ENCODE measurements around the gene C1QB. TPM values are rescaled to one million over a fixed set of nuclear protein-coding genes. Genes with fewer than 3 reads are reported as not detected.

The C1QB gene
- polyA plus RNA-seq, 1 donor: 73.0 TPM

GRCh38 chr1:22615886-22616285, 37.1 kb upstream of the C1QB start:
- no CpG with 5 or more reads among the region's 2 CpGs for WGBS (ENCODE audit: insufficient coverage, low lambda C conversion rate)

GRCh38 chr1:22616571-22616970, 36.5 kb upstream of the C1QB start:
- H3K4me3 ChIP-seq (ENCODE audit: low read length): no peak overlapping the region
- H3K9me3 ChIP-seq (ENCODE audit: control insufficient read depth, low read depth, low read length): no peaks in the 10 kb centered on the region
- no peaks in the 10 kb centered on the region for H3K4me1 ChIP-seq (ENCODE audit: control insufficient read depth, insufficient read depth, low read length)
- H3K27ac ChIP-seq (ENCODE audit: low read length): no peak overlapping the region
- H3K27me3 ChIP-seq (ENCODE audit: control insufficient read depth, insufficient read depth, low read length): peaks cover 42% of the 10 kb centered on the region
- DNase-seq: no peak
- H3K36me3 ChIP-seq (ENCODE audit: control insufficient read depth, insufficient read depth, low read length): no peaks in the 10 kb centered on the region
- no CpG with 5 or more reads among the region's 11 CpGs for WGBS (ENCODE audit: insufficient coverage, low lambda C conversion rate)

More at GRCh38 chr1:22615886-22616285, 37.1 kb upstream of the C1QB start:
- H3K27ac ChIP-seq (ENCODE audit: low read length): no peak overlapping the region
- H3K9me3 ChIP-seq (ENCODE audit: control insufficient read depth, low read depth, low read length): no peaks in the 10 kb centered on the region
- H3K36me3 ChIP-seq (ENCODE audit: control insufficient read depth, insufficient read depth, low read length): no peaks in the 10 kb centered on the region
- H3K4me3 ChIP-seq (ENCODE audit: low read length): no peak overlapping the region
- no peaks in the 10 kb centered on the region for H3K4me1 ChIP-seq (ENCODE audit: control insufficient read depth, insufficient read depth, low read length)
- no peak for DNase-seq
- peaks cover 42% of the 10 kb centered on the region for H3K27me3 ChIP-seq (ENCODE audit: control insufficient read depth, insufficient read depth, low read length)

- Histone ChIP-seq H3K4me1 (ENCODE audit: control insufficient read depth, insufficient read depth, low read length) (no peaks in the 10 kb centered on the region), H3K4me3 (ENCODE audit: low read length) (no peak overlapping the region), H3K9me3 (ENCODE audit: control insufficient read depth, low read depth, low read length) (no peaks in the 10 kb centered on the region), H3K27me3 (ENCODE audit: control insufficient read depth, insufficient read depth, low read length) (peaks cover 46% of the 10 kb centered on the region), H3K27ac (ENCODE audit: low read length) (no peak overlapping the region), H3K36me3 (ENCODE audit: control insufficient read depth, insufficient read depth, low read length) (no peaks in the 10 kb centered on the region)
- DNase-seq: no peak
- WGBS (ENCODE audit: insufficient coverage, low lambda C conversion rate): no CpG with 5 or more reads among the region's 16 CpGs
These were observed 35.0 kb upstream of the C1QB start for GRCh38 chr1:22618056-22618455.

- no peaks in the 10 kb centered on the region for H3K4me1 ChIP-seq (ENCODE audit: control insufficient read depth, insufficient read depth, low read length)
- no peak overlapping the region for H3K27ac ChIP-seq (ENCODE audit: low read length)
- H3K36me3 ChIP-seq (ENCODE audit: control insufficient read depth, insufficient read depth, low read length): no peaks in the 10 kb centered on the region
- H3K9me3 ChIP-seq (ENCODE audit: control insufficient read depth, low read depth, low read length): no peaks in the 10 kb centered on the region
- peaks cover 46% of the 10 kb centered on the region for H3K27me3 ChIP-seq (ENCODE audit: control insufficient read depth, insufficient read depth, low read length)
- no peak for DNase-seq
- no CpG with 5 or more reads among the region's 7 CpGs for WGBS (ENCODE audit: insufficient coverage, low lambda C conversion rate)
- H3K4me3 ChIP-seq (ENCODE audit: low read length): no peak overlapping the region
These were observed 33.8 kb upstream of the C1QB start for GRCh38 chr1:22619252-22619651.

GRCh38 chr1:22619798-22620197, 33.2 kb upstream of the C1QB start:
- Histone ChIP-seq H3K27me3 (ENCODE audit: control insufficient read depth, insufficient read depth, low read length) (peaks cover 44% of the 10 kb centered on the region), H3K9me3 (ENCODE audit: control insufficient read depth, low read depth, low read length) (no peaks in the 10 kb centered on the region)
- no peak for DNase-seq

GRCh38 chr1:22621761-22622160, 31.3 kb upstream of the C1QB start:
- whole genome bisulfite sequencing (ENCODE audit: insufficient coverage, low lambda C conversion rate): no CpG with 5 or more reads among the region's 4 CpGs
- H3K27me3 ChIP-seq (ENCODE audit: control insufficient read depth, insufficient read depth, low read length): peaks cover 47% of the 10 kb centered on the region
- no peak for DNase-seq

More at GRCh38 chr1:22619798-22620197, 33.2 kb upstream of the C1QB start:
- WGBS (ENCODE audit: insufficient coverage, low lambda C conversion rate): no CpG with 5 or more reads among the region's 12 CpGs
- H3K4me3 ChIP-seq (ENCODE audit: low read length): no peak overlapping the region
- H3K4me1 ChIP-seq (ENCODE audit: control insufficient read depth, insufficient read depth, low read length): no peaks in the 10 kb centered on the region
- H3K36me3 ChIP-seq (ENCODE audit: control insufficient read depth, insufficient read depth, low read length): no peaks in the 10 kb centered on the region
- no peak overlapping the region for H3K27ac ChIP-seq (ENCODE audit: low read length)

GRCh38 chr1:22625262-22625925, 27.6 kb upstream of the C1QB start:
- Histone ChIP-seq H3K36me3 (ENCODE audit: control insufficient read depth, insufficient read depth, low read length) (no peaks in the 10 kb centered on the region), H3K9me3 (ENCODE audit: control insufficient read depth, low read depth, low read length) (no peaks in the 10 kb centered on the region), H3K4me1 (ENCODE audit: control insufficient read depth, insufficient read depth, low read length) (no peaks in the 10 kb centered on the region), H3K4me3 (ENCODE audit: low read length) (no peak overlapping the region), H3K27me3 (ENCODE audit: control insufficient read depth, insufficient read depth, low read length) (peaks cover 36% of the 10 kb centered on the region), H3K27ac (ENCODE audit: low read length) (no peak overlapping the region)
- no peak for DNase-seq
- no CpG with 5 or more reads among the region's 9 CpGs for WGBS (ENCODE audit: insufficient coverage, low lambda C conversion rate)

More at GRCh38 chr1:22621761-22622160, 31.3 kb upstream of the C1QB start:
- H3K4me3 ChIP-seq (ENCODE audit: low read length): no peak overlapping the region
- H3K27ac ChIP-seq (ENCODE audit: low read length): no peak overlapping the region
- no peaks in the 10 kb centered on the region for H3K36me3 ChIP-seq (ENCODE audit: control insufficient read depth, insufficient read depth, low read length)
- no peaks in the 10 kb centered on the region for H3K9me3 ChIP-seq (ENCODE audit: control insufficient read depth, low read depth, low read length)
- no peaks in the 10 kb centered on the region for H3K4me1 ChIP-seq (ENCODE audit: control insufficient read depth, insufficient read depth, low read length)

GRCh38 chr1:22626237-22627157, 26.5 kb upstream of the C1QB start:
- peaks cover 36% of the 10 kb centered on the region for H3K27me3 ChIP-seq (ENCODE audit: control insufficient read depth, insufficient read depth, low read length)
- DNase-seq: no peak
- H3K9me3 ChIP-seq (ENCODE audit: control insufficient read depth, low read depth, low read length): no peaks in the 10 kb centered on the region
- no peaks in the 10 kb centered on the region for H3K4me1 ChIP-seq (ENCODE audit: control insufficient read depth, insufficient read depth, low read length)
- no peak overlapping the region for H3K27ac ChIP-seq (ENCODE audit: low read length)
- WGBS (ENCODE audit: insufficient coverage, low lambda C conversion rate): no CpG with 5 or more reads among the region's 20 CpGs
- H3K4me3 ChIP-seq (ENCODE audit: low read length): no peak overlapping the region
- no peaks in the 10 kb centered on the region for H3K36me3 ChIP-seq (ENCODE audit: control insufficient read depth, insufficient read depth, low read length)

- Histone ChIP-seq H3K4me3 (ENCODE audit: low read length) (no peak overlapping the region), H3K4me1 (ENCODE audit: control insufficient read depth, insufficient read depth, low read length) (no peaks in the 10 kb centered on the region), H3K27ac (ENCODE audit: low read length) (no peak overlapping the region), H3K9me3 (ENCODE audit: control insufficient read depth, low read depth, low read length) (no peaks in the 10 kb centered on the region), H3K27me3 (ENCODE audit: control insufficient read depth, insufficient read depth, low read length) (peaks cover 32% of the 10 kb centered on the region), H3K36me3 (ENCODE audit: control insufficient read depth, insufficient read depth, low read length) (no peaks in the 10 kb centered on the region)
- no CpG with 5 or more reads among the region's 5 CpGs for WGBS (ENCODE audit: insufficient coverage, low lambda C conversion rate)
- DNase-seq: no peak
These were observed 25.7 kb upstream of the C1QB start for GRCh38 chr1:22627331-22627730.

- no peaks in the 10 kb centered on the region for H3K36me3 ChIP-seq (ENCODE audit: control insufficient read depth, insufficient read depth, low read length)
- no peaks in the 10 kb centered on the region for H3K4me1 ChIP-seq (ENCODE audit: control insufficient read depth, insufficient read depth, low read length)
- 20% methylated on average over 1 of the region's 11 CpGs for WGBS (ENCODE audit: insufficient coverage, low lambda C conversion rate)
- H3K4me3 ChIP-seq (ENCODE audit: low read length): no peak overlapping the region
- no peaks in the 10 kb centered on the region for H3K9me3 ChIP-seq (ENCODE audit: control insufficient read depth, low read depth, low read length)
- peaks cover 32% of the 10 kb centered on the region for H3K27me3 ChIP-seq (ENCODE audit: control insufficient read depth, insufficient read depth, low read length)
- no peak for DNase-seq
- H3K27ac ChIP-seq (ENCODE audit: low read length): no peak overlapping the region
These were observed 24.2 kb upstream of the C1QB start for GRCh38 chr1:22628698-22629444.
